B cell (primary cell): Measurements from ENCODE around the gene RBP3. TPM values are rescaled to one million over a fixed set of nuclear protein-coding genes. Genes with fewer than 3 reads are reported as not detected.

Experiments used
- ATAC-seq: fragments of 200-7000 bp; cut with Tn5 transposase; one replicate; pipeline ENCODE4 v1.10.0; 2021; ENCODE audit warnings: low read depth, mild to moderate bottlenecking, moderate number of reproducible peaks, moderate library complexity
- CTCF ChIA-PET: fragments of 350-600 bp; sonication (Branson Sonifier 250); formaldehyde crosslinking; loops from one replicate; lab custom pipeline; 2021; ENCODE audit warnings: antibody characterized with exemption, inconsistent platforms; lab: Charles Lee
- POLR2A ChIA-PET: fragments of 350-600 bp; sonication (Branson Sonifier 250); formaldehyde crosslinking; loops from one replicate; lab custom pipeline; 2021; ENCODE audit warnings: antibody characterized with exemption; lab: Charles Lee
- DNase-seq: peaks from one replicate; pipeline ENCODE4 v3.0.0; 2013
- H2AFZ ChIP-seq: 2 replicates; pipeline ENCODE4 v1.6.1; 2012; ENCODE audit warnings: mild to moderate bottlenecking, low read depth, low read length; ENCODE audit not compliant: insufficient read depth, poor library complexity, severe bottlenecking
- H3K27ac ChIP-seq, 2 donors: 1 replicate in 1 of 2; 2 replicates in 1 of 2; pipeline ENCODE4 v1.5.1; 2012 to 2013; ENCODE audit warnings: low read length in 2 of 2, mild to moderate bottlenecking in 2 of 2, moderate library complexity in 1 of 2
- H3K27me3 ChIP-seq, 4 experiments: fragments of 200-600 bp in 1 of 4; sonication (generic) in 1 of 4; replicated peaks in 1 of 4; 1 replicate in 2 of 4; 2 replicates in 2 of 4; pipeline versions ENCODE4 v1.6.1 to v1.7.0; 2013 to 2016; ENCODE audit warnings: low read length in 3 of 4, mild to moderate bottlenecking in 2 of 4, mixed read lengths in 1 of 4, moderate library complexity in 1 of 4; ENCODE audit not compliant: insufficient read depth in 4 of 4, control insufficient read depth in 3 of 4; ENCODE audit errors: control extremely low read depth in 1 of 4
- H3K36me3 ChIP-seq, 2 experiments: replicated peaks in 1 of 2; 1 replicate in 1 of 2; 2 replicates in 1 of 2; pipeline versions ENCODE4 v1.6.1 to v1.7.1; 2013; ENCODE audit warnings: low read length in 1 of 2; ENCODE audit not compliant: insufficient read depth in 2 of 2, control insufficient read depth in 1 of 2; ENCODE audit errors: control extremely low read depth in 1 of 2, extremely low read depth in 1 of 2
- H3K4me1 ChIP-seq, 2 donors: fragments of 200-600 bp in 1 of 2; sonication (generic) in 1 of 2; 1 replicate in 1 of 2; 2 replicates in 1 of 2; pipeline versions ENCODE4 v1.5.1 to v1.6.1; 2013 to 2017; ENCODE audit warnings: low read length in 2 of 2; ENCODE audit not compliant: control insufficient read depth in 2 of 2, insufficient read depth in 2 of 2
- H3K4me2 ChIP-seq: replicated peaks from 2 replicates; pipeline ENCODE3; 2012; ENCODE audit warnings: mild to moderate bottlenecking, low read depth, low read length; ENCODE audit not compliant: poor library complexity, severe bottlenecking
- H3K4me3 ChIP-seq, 5 experiments: fragments of 200-600 bp in 1 of 5; sonication (generic) in 1 of 5; 1 replicate in 3 of 5; 2 replicates in 2 of 5; pipeline versions ENCODE4 v1.5.1 to v1.7.0; 2011 to 2016; ENCODE audit warnings: low read length in 4 of 5, mild to moderate bottlenecking in 4 of 5, low read depth in 2 of 5, control low read depth in 1 of 5, moderate library complexity in 1 of 5; ENCODE audit not compliant: insufficient read depth in 1 of 5; ENCODE audit errors: control extremely low read depth in 1 of 5, extremely low read depth in 1 of 5
- H3K79me2 ChIP-seq: fragments of 200-600 bp; sonication (generic); one replicate; pipeline ENCODE4 v1.6.0; 2016; ENCODE audit warnings: low read length; ENCODE audit not compliant: control insufficient read depth, insufficient read depth
- H3K9ac ChIP-seq: fragments of 200-600 bp; sonication (generic); 2 replicates; pipeline ENCODE4 v1.6.1; 2017; ENCODE audit warnings: mild to moderate bottlenecking, low read length, moderate library complexity
- H3K9me3 ChIP-seq, 3 donors: one replicate each; pipeline versions ENCODE4 v1.6.1 to v1.7.1; 2013; ENCODE audit warnings: low read length in 2 of 3; ENCODE audit not compliant: control insufficient read depth in 2 of 3, insufficient read depth in 1 of 3; ENCODE audit errors: control extremely low read depth in 1 of 3
- H4K20me1 ChIP-seq: 2 replicates; pipeline ENCODE4 v1.6.0; 2012; ENCODE audit warnings: mild to moderate bottlenecking, low read length; ENCODE audit not compliant: insufficient read depth, control insufficient read depth, poor library complexity, severe bottlenecking
- H3K27ac Mint-ChIP-seq: one replicate; pipeline ENCODE4 v1.8.0; 2021; ENCODE audit warnings: mixed read lengths
- H3K27me3 Mint-ChIP-seq: one replicate; pipeline ENCODE4 v1.8.0; 2021; ENCODE audit warnings: mixed read lengths
- H3K4me1 Mint-ChIP-seq: one replicate; pipeline ENCODE4 v1.8.0; 2021; ENCODE audit warnings: mixed read lengths
- H3K4me3 Mint-ChIP-seq: one replicate; pipeline ENCODE4 v1.8.0; 2021; ENCODE audit warnings: mixed read lengths
- H3K9me3 Mint-ChIP-seq: one replicate; pipeline ENCODE4 v1.8.0; 2022; ENCODE audit warnings: mixed read lengths; ENCODE audit not compliant: insufficient read depth
- CTCF ChIP-seq: fragments of 200-600 bp; IDR thresholded peaks from one replicate; pipeline ENCODE4 v1.8.0; 2022; ENCODE audit warnings: antibody characterized with exemption, mild to moderate bottlenecking
- EZH2 ChIP-seq: IDR thresholded peaks from 2 replicates; pipeline ENCODE4 v1.6.1; 2012; ENCODE audit warnings: borderline replicate concordance, low read depth, mild to moderate bottlenecking, moderate library complexity, low read length; ENCODE audit not compliant: insufficient read depth, poor library complexity, severe bottlenecking
- WGBS: methylation state at CpG from one replicate; pipeline ENCODE4 v1.1.5; 2013; ENCODE audit warnings: missing lambda C conversion rate; ENCODE audit not compliant: insufficient coverage; 5-methylcytosine and 5-hydroxymethylcytosine counted together
- intact Hi-C: fragments of 100-400 bp; cut with micrococcal nuclease; formaldehyde crosslinking; loops from one replicate; pipeline ENCODE4 v1.10.0; 2022
- polyA plus RNA-seq: library from polyadenylated mRNA; depleted of rRNA; stranded (reverse); fragments of >200 nt; gene quantifications from 2 replicates; pipeline ENCODE4 v1.2.3, GENCODE V29; 2012
- total RNA-seq, 2 donors: library from RNA; stranded (reverse); fragments of 120-200 nt in 1 of 2; gene quantifications; 1 replicate in 1 of 2; 2 replicates in 1 of 2; pipeline versions ENCODE4 v1.2.3 to v1.2.4, GENCODE V29; 2013 to 2022

Gene RBP3
- total and polyA plus RNA-seq, 2 donors (not counting 1 experiment from before 2014, with no cell fraction given): not detected

GRCh38 chr10:47374611-47375536, 26.7 kb downstream of the RBP3 start:
- Histone ChIP-seq H3K27ac (no peak overlapping the region), H4K20me1 (no peaks in the 10 kb centered on the region), H3K36me3 (no peaks in the 10 kb centered on the region), H3K4me1 (no peaks in the 10 kb centered on the region), H3K9ac (no peak overlapping the region), H3K27me3 (peaks cover 0 to 10% (median 1%) of the 10 kb centered on the region in 4 experiments), H3K9me3 (no peaks in the 10 kb centered on the region), H3K4me3 (no peak overlapping the region), H2AFZ (no peak overlapping the region), H3K79me2 (no peaks in the 10 kb centered on the region), H3K4me2 (no peak overlapping the region)
- Mint-ChIP-seq H3K9me3 (no peaks in the 10 kb centered on the region), H3K4me3 (no peak overlapping the region), H3K27me3 (peaks cover 37% of the 10 kb centered on the region), H3K27ac (no peak overlapping the region), H3K4me1 (no peaks in the 10 kb centered on the region)
- TF ChIP-seq CTCF (no peak), EZH2 (no peak)
- ATAC-seq: no peak
- DNase-seq: no peak
- intact Hi-C loops: no loop called here
- whole genome bisulfite sequencing: 91% methylated on average over 9 of the region's 12 CpGs
- ChIA-PET CTCF (no interaction called here), POLR2A (no interaction called here)
